HG02678 (cell line): Measurements from ENCODE around the gene FGF4.

ENCODE experiments used
- ATAC-seq: cut with Tn5 transposase; IDR thresholded peaks from one replicate; pipeline ENCODE4 v1.9.1; 2021; ENCODE audit warnings: mild to moderate bottlenecking, moderate library complexity; ENCODE audit not compliant: unreplicated experiment

The FGF4 gene

GRCh38 chr11:69808667-69809086, 33.5 kb upstream of the FGF4 start:
- ATAC-seq, result no peak

GRCh38 chr11:69807106-69807815, 32.1 kb upstream of the FGF4 start:
- no peak for ATAC-seq

GRCh38 chr11:69804769-69805508, 29.8 kb upstream of the FGF4 start:
- no peak for ATAC-seq

- no peak for ATAC-seq
These were observed 28.6 kb upstream of the FGF4 start for GRCh38 chr11:69803604-69804218.

GRCh38 chr11:69803022-69803421, 27.9 kb upstream of the FGF4 start:
- ATAC-seq, result no peak

GRCh38 chr11:69802590-69802989, 27.4 kb upstream of the FGF4 start:
- no peak for ATAC-seq

GRCh38 chr11:69801513-69802335, 26.6 kb upstream of the FGF4 start:
- ATAC-seq, result no peak

- no peak for ATAC-seq
These were observed 25.1 kb upstream of the FGF4 start for GRCh38 chr11:69800278-69800677.

- no peak for ATAC-seq
These were observed 24.4 kb upstream of the FGF4 start for GRCh38 chr11:69799582-69799981.

GRCh38 chr11:69799097-69799496, 24.0 kb upstream of the FGF4 start:
- no peak for ATAC-seq

- ATAC-seq, result no peak
These were observed 22.8 kb upstream of the FGF4 start for GRCh38 chr11:69797737-69798528.

- ATAC-seq, result no peak
These were observed 22.0 kb upstream of the FGF4 start for GRCh38 chr11:69797156-69797555.

- ATAC-seq, result no peak
These were observed 20.9 kb upstream of the FGF4 start for GRCh38 chr11:69796063-69796462.

- ATAC-seq, result no peak
These were observed 16.4 kb upstream of the FGF4 start for GRCh38 chr11:69791276-69792180.

- ATAC-seq, result no peak
These were observed 13.8 kb upstream of the FGF4 start for GRCh38 chr11:69788956-69789355.

GRCh38 chr11:69787906-69788305, 12.8 kb upstream of the FGF4 start:
- no peak for ATAC-seq

- ATAC-seq, result no peak
These were observed 12.3 kb upstream of the FGF4 start for GRCh38 chr11:69787457-69787856.

- ATAC-seq, result no peak
These were observed 6.1 kb upstream of the FGF4 start for GRCh38 chr11:69781241-69781640.

- no peak for ATAC-seq
These were observed 3.2 kb upstream of the FGF4 start for GRCh38 chr11:69778373-69778772.
